GM06990 (cell line): ENCODE measurements around the gene ZMYND12.
A peak's percentile ranks its signal among the peaks of the same experiment; 100 is the strongest.
"Not testable (repeated sequence)": the region's sequence is repeated elsewhere in the genome, so short reads cannot be mapped to it uniquely, and the experiment has no call there.

ENCODE experiments used
- DNase-seq: peaks from one replicate; pipeline ENCODE4 v3.0.0-alpha.2; 2011; ENCODE audit not compliant: insufficient read length; ENCODE audit errors: extremely low read depth
- H3K27me3 ChIP-seq: replicated peaks from 2 replicates; pipeline ENCODE4 v1.6.0; 2011; ENCODE audit warnings: low read length; ENCODE audit not compliant: control insufficient read depth, insufficient read depth
- H3K36me3 ChIP-seq: 2 replicates; pipeline ENCODE4 v1.5.1; 2011; ENCODE audit warnings: low read length; ENCODE audit not compliant: control insufficient read depth, insufficient read depth
- H3K4me3 ChIP-seq: replicated peaks from 2 replicates; pipeline ENCODE4 v1.5.1; 2011; ENCODE audit warnings: low read depth, mild to moderate bottlenecking, control low read depth, low read length
- TF ChIP-seq, protein P1 (sequence below): IDR thresholded peaks from 2 replicates; pipeline ENCODE4 v1.5.1; 2011; ENCODE audit warnings: low read length, control low read depth, mild to moderate bottlenecking, inconsistent platforms; ENCODE audit not compliant: insufficient read depth, poor library complexity, severe bottlenecking

ZMYND12 gene

DNA sequence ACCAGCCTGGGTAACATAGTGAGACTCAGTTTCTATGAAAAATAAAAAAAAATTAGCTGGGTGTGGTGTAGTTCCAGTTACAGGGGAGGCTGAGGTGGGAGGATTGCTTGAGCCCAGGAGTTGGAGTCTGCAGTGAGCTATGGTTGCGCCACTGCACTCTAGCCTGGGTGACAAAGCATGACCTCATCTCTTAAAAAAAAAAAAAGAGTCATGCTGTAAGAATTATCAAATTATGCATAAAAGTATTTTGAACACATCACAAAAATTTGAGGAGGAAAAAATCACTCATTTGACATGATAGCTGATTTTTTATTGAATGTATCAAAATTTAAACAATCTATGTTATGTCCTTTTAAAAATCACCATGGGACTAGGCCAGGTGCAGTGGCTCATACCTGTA, 25.1 kb upstream of the ZMYND12 start:
- TF ChIP-seq, protein P1, sequence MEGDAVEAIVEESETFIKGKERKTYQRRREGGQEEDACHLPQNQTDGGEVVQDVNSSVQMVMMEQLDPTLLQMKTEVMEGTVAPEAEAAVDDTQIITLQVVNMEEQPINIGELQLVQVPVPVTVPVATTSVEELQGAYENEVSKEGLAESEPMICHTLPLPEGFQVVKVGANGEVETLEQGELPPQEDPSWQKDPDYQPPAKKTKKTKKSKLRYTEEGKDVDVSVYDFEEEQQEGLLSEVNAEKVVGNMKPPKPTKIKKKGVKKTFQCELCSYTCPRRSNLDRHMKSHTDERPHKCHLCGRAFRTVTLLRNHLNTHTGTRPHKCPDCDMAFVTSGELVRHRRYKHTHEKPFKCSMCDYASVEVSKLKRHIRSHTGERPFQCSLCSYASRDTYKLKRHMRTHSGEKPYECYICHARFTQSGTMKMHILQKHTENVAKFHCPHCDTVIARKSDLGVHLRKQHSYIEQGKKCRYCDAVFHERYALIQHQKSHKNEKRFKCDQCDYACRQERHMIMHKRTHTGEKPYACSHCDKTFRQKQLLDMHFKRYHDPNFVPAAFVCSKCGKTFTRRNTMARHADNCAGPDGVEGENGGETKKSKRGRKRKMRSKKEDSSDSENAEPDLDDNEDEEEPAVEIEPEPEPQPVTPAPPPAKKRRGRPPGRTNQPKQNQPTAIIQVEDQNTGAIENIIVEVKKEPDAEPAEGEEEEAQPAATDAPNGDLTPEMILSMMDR = no peak

DNA sequence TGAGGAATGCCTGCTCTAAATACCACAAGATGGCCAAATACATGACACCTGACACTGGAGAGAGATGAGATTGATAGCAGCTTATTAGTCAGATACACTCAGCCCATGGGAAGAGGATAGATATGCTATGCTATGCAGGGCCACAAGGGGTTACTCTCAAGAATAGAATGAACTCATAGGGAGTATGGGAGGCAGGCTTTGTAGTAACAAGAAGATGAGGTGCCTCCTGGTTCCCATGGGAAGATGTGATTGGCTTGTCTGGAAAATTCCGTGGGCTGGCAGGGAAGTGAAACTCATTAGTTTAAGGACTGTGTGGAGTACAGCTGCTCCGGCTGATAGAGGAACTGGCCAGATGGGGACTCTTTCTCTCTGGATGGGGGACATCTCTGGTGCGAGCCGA, 23.8 kb upstream of the ZMYND12 start:
- DNase-seq = no peak
- no peaks in the 10 kb centered on the region for H3K27me3 ChIP-seq
- H3K36me3 ChIP-seq = no peaks in the 10 kb centered on the region
- TF ChIP-seq, protein P1 = peak; percentile 19
- no peak overlapping the region for H3K4me3 ChIP-seq

More for the DNA sequence above, 25.1 kb upstream of the ZMYND12 start:
- Histone ChIP-seq H3K27me3 (no peaks in the 10 kb centered on the region), H3K36me3 (no peaks in the 10 kb centered on the region), H3K4me3 (no peak overlapping the region)
- no peak for DNase-seq

DNA sequence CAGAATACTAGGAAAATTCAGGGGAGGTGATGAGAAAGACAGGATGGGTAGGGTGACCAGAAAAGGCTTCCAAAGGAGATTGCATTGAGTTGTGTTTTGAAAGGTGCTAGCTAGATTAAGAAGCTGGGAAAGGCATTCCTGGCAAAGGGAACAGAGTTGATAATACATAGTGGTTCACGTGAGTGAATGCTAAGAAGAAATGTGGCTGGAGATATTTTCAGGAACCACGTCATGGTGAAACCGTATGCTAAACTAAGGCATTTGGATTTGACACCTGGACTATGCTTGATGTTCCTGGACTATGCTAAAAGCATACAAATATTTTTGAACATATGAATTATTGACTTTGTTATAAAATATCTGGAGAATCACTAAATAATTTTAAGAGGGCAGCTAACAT, 22.0 kb upstream of the ZMYND12 start:
- Histone ChIP-seq H3K4me3 (no peak overlapping the region), H3K27me3 (no peaks in the 10 kb centered on the region), H3K36me3 (no peaks in the 10 kb centered on the region)
- TF ChIP-seq, protein P1 = no peak
- no peak for DNase-seq

DNA sequence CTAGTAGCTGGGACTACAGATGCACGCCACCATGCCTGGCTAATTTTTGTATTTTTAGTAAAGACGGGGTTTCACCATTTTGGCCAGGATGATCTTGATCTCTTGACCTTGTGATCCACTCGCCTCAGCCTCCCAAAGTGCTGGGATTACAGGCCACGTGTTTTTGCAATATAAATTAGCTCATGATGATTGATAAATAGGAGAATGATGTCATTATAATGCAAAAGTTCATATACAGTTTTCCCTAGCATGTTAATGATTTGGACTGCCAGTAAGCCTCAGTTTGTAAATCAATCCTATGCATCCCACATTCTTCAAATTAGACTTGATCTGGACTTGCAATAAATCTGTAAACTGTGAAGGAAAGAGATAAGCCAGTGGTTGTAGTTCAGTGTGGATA, 21.5 kb upstream of the ZMYND12 start:
- not testable (repeated sequence) for H3K4me3 ChIP-seq, H3K27me3 ChIP-seq, DNase-seq, H3K36me3 ChIP-seq

DNA sequence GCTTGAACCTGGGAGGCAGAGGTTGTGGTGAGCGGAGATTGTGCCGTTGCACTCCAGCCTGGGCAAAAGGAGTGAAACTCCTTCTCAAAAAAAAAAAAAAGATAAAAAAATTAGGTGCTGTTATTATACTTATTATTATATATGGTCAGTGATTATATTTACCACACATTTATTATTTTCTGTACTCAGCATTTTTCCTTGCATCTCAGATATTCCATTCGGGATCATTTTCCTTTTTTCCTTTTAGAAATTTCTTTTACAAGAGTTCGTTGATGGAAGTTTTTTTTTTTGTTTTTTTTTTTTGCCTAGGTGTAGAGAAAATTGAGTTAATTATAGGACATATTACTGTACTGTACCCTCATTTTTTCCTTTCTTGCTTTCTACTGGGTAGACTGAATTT, 20.8 kb upstream of the ZMYND12 start:
- TF ChIP-seq, protein P1 = no peak
- no peaks in the 10 kb centered on the region for H3K27me3 ChIP-seq
- no peak for DNase-seq

DNA sequence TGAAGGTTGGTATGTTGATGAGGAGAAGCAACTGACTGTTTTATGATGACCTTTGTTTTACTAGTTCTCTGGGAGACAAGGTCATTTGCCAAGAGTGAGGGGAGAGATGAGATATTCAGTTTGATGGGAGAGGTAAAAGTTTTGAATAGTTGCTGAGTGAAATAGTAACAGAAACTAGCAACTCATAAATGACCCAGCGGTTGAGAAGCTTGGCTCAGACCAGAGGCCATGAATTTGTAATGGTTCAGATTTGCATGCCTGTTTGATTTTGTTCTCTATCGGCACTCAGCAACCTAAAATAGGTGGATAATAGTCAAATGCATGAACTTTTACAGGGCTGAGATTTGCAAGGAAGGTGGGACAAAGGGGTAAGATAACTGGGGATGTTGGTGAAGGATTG, 13.9 kb upstream of the ZMYND12 start:
- TF ChIP-seq, protein P1 = no peak
- no peak overlapping the region for H3K4me3 ChIP-seq
- DNase-seq = no peak

More for the DNA sequence above, 20.8 kb upstream of the ZMYND12 start:
- Histone ChIP-seq H3K36me3 (no peaks in the 10 kb centered on the region), H3K4me3 (no peak overlapping the region)

More for the DNA sequence above, 13.9 kb upstream of the ZMYND12 start:
- H3K27me3 ChIP-seq = no peaks in the 10 kb centered on the region
- H3K36me3 ChIP-seq = no peaks in the 10 kb centered on the region
